HPDE6-E6E7 (cell line): ENCODE measurements around the gene ASCC1.

ENCODE experiments used
- DNase-seq: peaks from one replicate; pipeline ENCODE4 v3.0.0; 2011; ENCODE audit warnings: missing footprints; ENCODE audit errors: extremely low spot score

ASCC1 gene

GRCh38 chr10:72048450-72049124 lies 167.5 kb downstream of the ASCC1 start:
- peak; percentile 90 for DNase-seq
